GM19395 (cell line): ENCODE measurements around the gene LMO2.
A peak's percentile ranks its signal among the peaks of the same experiment; 100 is the strongest.
"Not testable (repeated sequence)": the region's sequence is repeated elsewhere in the genome, so short reads cannot be mapped to it uniquely, and the experiment has no call there.

Experiments
- ATAC-seq: cut with Tn5 transposase; IDR thresholded peaks from one replicate; pipeline ENCODE4 v1.9.1; 2021; ENCODE audit warnings: mild to moderate bottlenecking, moderate library complexity; ENCODE audit not compliant: unreplicated experiment

The LMO2 gene

GRCh38 chr11:33829430-33830141, 62.3 kb downstream of the LMO2 start:
- peak; percentile 71 for ATAC-seq

DNA sequence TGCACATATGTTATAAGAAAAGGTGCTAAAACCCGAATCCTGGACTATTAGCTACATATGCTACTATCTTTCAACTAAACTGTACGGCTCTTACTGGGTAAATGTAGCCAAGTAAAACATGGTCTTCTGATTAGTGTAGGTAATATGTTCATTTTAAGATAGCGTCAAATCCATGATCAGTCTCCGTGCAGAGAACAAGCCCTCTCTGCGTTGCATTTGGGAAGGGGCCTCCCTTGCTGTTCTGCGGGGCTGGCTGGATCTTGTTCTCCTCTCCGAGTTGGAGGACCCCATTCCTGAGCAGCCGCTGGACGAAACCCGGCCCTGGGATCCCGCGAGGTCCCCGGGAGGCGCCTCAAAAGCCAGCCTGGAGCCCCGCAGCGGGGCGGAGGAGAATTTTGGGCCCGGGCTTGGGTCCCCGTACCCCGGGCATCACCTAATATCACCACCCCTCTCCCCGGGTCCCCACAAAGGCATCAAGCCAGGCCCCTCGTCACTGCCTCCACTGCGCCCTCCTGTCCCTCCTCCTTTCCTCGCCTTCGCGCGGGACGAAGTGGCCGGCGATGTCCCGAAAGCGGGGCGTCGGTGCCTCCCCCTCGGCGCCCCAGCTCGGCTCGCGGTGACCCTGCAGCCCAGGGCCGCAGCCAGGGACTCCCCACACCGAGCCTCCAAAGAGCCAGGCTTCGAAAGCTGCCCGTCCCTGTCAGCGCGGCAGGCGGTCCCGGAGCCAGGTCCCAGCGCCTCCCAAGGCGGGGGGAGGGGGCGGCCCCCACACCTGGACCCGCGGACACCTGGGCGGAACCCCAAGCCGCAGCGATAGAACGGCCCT, 63.1 kb downstream of the LMO2 start:
- ATAC-seq: no peak

- ATAC-seq: no peak
These were observed 64.7 kb downstream of the LMO2 start for GRCh38 chr11:33827206-33827605.

DNA sequence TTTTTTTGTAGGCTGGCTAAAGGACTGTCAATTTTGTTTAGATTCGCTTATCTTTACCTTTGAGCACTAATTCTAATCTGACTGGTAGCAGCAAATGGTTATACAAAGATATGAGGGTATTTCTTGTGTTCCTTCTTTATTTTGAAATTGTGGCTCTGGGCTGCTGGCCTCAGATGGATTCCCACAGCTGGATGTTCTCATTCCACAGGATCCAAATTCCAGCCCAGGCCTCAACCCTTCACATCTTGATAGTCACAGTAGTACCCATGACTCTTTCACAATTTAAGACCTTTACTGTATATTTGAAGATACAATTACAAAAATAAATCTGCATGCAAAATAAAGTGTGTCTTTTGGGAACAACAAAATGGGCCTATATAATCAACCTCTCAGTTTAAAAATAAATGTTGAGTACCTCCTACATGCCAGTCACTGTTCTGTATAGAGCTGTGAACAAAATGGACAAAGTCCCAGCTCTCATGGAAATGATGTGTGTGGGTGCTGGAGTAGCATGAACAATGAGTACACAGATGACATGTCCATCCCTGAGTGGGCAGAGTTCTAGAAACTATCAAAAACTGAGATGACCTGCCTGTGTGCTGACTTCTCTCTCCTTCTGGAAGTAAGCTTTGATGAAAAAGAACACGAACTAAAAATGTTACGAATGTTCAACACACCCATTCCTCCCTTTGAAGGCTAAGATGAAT, 65.9 kb downstream of the LMO2 start:
- no peak for ATAC-seq

DNA sequence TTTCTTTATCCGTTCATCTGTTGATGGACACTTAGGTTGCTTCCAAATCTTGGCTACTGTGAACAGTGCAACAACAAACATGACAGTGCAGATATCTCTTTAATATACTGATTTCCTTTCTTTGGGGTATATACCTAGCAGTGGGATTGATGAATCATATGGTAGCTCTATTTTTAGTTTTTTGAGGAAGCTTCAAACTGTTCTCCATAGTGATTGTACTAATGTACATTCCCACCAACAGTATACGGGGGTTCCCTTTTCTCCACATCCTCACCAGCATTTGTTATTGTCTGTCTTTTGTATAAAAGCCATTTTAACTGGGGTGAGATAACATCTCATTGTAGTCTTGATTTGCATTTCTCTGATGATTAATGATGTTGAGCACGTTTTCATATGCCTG, 68.9 kb downstream of the LMO2 start:
- ATAC-seq: not testable (repeated sequence)

- ATAC-seq: no peak
These were observed 72.4 kb downstream of the LMO2 start for GRCh38 chr11:33819278-33820035.
